Measurements from ENCODE around the gene ABHD15. TPM values are rescaled to one million over a fixed set of nuclear protein-coding genes. Genes with fewer than 3 reads are reported as not detected.

ABHD15 gene
- total and polyA plus RNA-seq, 9 of the 15 experiments (the other 6 are each of a cell fraction or from before 2014, with no cell fraction given), result 0.85 to 4.2 (median 2.1) TPM

GRCh38 chr17:29591737-29592608, 25.1 kb upstream of the ABHD15 start (continued):
- no peak for TF ChIP-seq MTF1 (CRISPR knock-in tag; IDR thresholded peaks at IDR 0.05; ENCODE audit: borderline replicate concordance)
- TF ChIP-seq ZC3H4 (CRISPR knock-in tag; IDR thresholded peaks at IDR 0.05; ENCODE audit: borderline replicate concordance), result no peak
- no peak for TF ChIP-seq ZNF232 (CRISPR knock-in tag; IDR thresholded peaks at IDR 0.05)
- TF ChIP-seq CREB3L1 (IDR thresholded peaks at IDR 0.05; ENCODE audit: borderline replicate concordance, low read depth), result no peak
- no peak for TF ChIP-seq ZC3H8 (IDR thresholded peaks at IDR 0.05)
- TF ChIP-seq MAZ (CRISPR knock-in tag; conservative IDR thresholded peaks at IDR 0.05 in 1 of 2, IDR thresholded peaks at IDR 0.05 in 1 of 2), result peak; percentile 93 to 99
- TF ChIP-seq, protein P1, sequence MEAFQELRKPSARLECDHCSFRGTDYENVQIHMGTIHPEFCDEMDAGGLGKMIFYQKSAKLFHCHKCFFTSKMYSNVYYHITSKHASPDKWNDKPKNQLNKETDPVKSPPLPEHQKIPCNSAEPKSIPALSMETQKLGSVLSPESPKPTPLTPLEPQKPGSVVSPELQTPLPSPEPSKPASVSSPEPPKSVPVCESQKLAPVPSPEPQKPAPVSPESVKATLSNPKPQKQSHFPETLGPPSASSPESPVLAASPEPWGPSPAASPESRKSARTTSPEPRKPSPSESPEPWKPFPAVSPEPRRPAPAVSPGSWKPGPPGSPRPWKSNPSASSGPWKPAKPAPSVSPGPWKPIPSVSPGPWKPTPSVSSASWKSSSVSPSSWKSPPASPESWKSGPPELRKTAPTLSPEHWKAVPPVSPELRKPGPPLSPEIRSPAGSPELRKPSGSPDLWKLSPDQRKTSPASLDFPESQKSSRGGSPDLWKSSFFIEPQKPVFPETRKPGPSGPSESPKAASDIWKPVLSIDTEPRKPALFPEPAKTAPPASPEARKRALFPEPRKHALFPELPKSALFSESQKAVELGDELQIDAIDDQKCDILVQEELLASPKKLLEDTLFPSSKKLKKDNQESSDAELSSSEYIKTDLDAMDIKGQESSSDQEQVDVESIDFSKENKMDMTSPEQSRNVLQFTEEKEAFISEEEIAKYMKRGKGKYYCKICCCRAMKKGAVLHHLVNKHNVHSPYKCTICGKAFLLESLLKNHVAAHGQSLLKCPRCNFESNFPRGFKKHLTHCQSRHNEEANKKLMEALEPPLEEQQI (IDR thresholded peaks at IDR 0.05), result no peak
- no peak for TF ChIP-seq ZNF766 (CRISPR knock-in tag; conservative IDR thresholded peaks at IDR 0.05)
- TF ChIP-seq, protein P2, sequence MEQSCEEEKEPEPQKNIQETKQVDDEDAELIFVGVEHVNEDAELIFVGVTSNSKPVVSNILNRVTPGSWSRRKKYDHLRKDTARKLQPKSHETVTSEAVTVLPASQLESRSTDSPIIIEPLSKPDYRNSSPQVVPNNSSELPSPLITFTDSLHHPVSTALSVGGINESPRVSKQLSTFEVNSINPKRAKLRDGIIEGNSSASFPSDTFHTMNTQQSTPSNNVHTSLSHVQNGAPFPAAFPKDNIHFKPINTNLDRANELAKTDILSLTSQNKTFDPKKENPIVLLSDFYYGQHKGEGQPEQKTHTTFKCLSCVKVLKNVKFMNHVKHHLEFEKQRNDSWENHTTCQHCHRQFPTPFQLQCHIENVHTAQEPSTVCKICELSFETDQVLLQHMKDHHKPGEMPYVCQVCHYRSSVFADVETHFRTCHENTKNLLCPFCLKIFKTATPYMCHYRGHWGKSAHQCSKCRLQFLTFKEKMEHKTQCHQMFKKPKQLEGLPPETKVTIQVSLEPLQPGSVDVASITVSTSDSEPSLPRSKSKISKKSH (CRISPR knock-in tag; IDR thresholded peaks at IDR 0.05), result no peak
- no peak for TF ChIP-seq SRSF9 (IDR thresholded peaks at IDR 0.05; ENCODE audit: borderline replicate concordance, low read depth, low read length)
- no peak for TF ChIP-seq CC2D1A (IDR thresholded peaks at IDR 0.05)
- no peak for TF ChIP-seq FOXP1 (CRISPR knock-in tag; IDR thresholded peaks at IDR 0.05)
- no peak for TF ChIP-seq FOSL1 (tag; conservative IDR thresholded peaks at IDR 0.05)
- no peak for TF ChIP-seq ETV6 (IDR thresholded peaks at IDR 0.05; ENCODE audit: borderline replicate concordance in 1 of 2, low read depth in 2 of 2, low read length in 1 of 2)
- TF ChIP-seq ETV6 (CRISPR knock-in tag; IDR thresholded peaks at IDR 0.05; ENCODE audit: borderline replicate concordance), result no peak
- no peak for TF ChIP-seq SAFB (IDR thresholded peaks at IDR 0.05; ENCODE audit: borderline replicate concordance, low read depth, low read length)
- no peak for TF ChIP-seq CBX5 (IDR thresholded peaks at IDR 0.05; ENCODE audit: borderline replicate concordance, low read depth)
- TF ChIP-seq SREBF1 (IDR thresholded peaks at IDR 0.05; ENCODE audit: borderline replicate concordance, low read depth, low read length), result no peak
- TF ChIP-seq, protein P3, sequence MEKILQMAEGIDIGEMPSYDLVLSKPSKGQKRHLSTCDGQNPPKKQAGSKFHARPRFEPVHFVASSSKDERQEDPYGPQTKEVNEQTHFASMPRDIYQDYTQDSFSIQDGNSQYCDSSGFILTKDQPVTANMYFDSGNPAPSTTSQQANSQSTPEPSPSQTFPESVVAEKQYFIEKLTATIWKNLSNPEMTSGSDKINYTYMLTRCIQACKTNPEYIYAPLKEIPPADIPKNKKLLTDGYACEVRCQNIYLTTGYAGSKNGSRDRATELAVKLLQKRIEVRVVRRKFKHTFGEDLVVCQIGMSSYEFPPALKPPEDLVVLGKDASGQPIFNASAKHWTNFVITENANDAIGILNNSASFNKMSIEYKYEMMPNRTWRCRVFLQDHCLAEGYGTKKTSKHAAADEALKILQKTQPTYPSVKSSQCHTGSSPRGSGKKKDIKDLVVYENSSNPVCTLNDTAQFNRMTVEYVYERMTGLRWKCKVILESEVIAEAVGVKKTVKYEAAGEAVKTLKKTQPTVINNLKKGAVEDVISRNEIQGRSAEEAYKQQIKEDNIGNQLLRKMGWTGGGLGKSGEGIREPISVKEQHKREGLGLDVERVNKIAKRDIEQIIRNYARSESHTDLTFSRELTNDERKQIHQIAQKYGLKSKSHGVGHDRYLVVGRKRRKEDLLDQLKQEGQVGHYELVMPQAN (IDR thresholded peaks at IDR 0.05; ENCODE audit: borderline replicate concordance), result no peak
- no peak for TF ChIP-seq TRIM28 (IDR thresholded peaks at IDR 0.05)
- TF ChIP-seq PRPF4 (IDR thresholded peaks at IDR 0.05; ENCODE audit: insufficient read depth, low read depth, low read length, poor library complexity, severe bottlenecking), result no peak
